D721Med (cell line): Measurements from ENCODE around the gene SCYL1.

Experiments
- DNase-seq: peaks from one replicate; pipeline ENCODE4 v3.0.0; 2011; ENCODE audit warnings: low spot score; ENCODE audit not compliant: insufficient read length
- FAIRE-seq: peaks from 2 replicates; lab custom pipeline; 2011; peaks lifted over from hg19 to GRCh38; lab: Jason Lieb, UNC
- CTCF ChIP-seq: IDR thresholded peaks from 2 replicates; pipeline ENCODE4 v1.5.1; 2012; ENCODE audit warnings: mild to moderate bottlenecking, control low read depth; ENCODE audit not compliant: insufficient read depth; ENCODE audit errors: missing control alignments

SCYL1 gene

GRCh38 chr11:65526744-65527143 lies 1.9 kb downstream of the SCYL1 start:
- DNase-seq (no peak), FAIRE-seq (no peak)
- no peak for TF ChIP-seq CTCF

- FAIRE-seq, result no peak
These were observed 4.0 kb downstream of the SCYL1 start for GRCh38 chr11:65528819-65529350.

GRCh38 chr11:65529475-65530156 lies 4.7 kb downstream of the SCYL1 start:
- FAIRE-seq, result no peak
- TF ChIP-seq CTCF, result no peak

More at GRCh38 chr11:65528819-65529350, 4.0 kb downstream of the SCYL1 start:
- TF ChIP-seq CTCF, result no peak
- peak; percentile 6 for DNase-seq

GRCh38 chr11:65530157-65530496 lies 5.2 kb downstream of the SCYL1 start:
- DNase-seq, result peak; percentile 11
- TF ChIP-seq CTCF, result no peak
- no peak for FAIRE-seq

More at GRCh38 chr11:65529475-65530156, 4.7 kb downstream of the SCYL1 start:
- DNase-seq, result peak; percentile 6

- FAIRE-seq, result no peak
- no peak for TF ChIP-seq CTCF
- no peak for DNase-seq
These were observed 7.6 kb downstream of the SCYL1 start for GRCh38 chr11:65532388-65533064.

- TF ChIP-seq CTCF, result no peak
- DNase-seq (no peak), FAIRE-seq (no peak)
These were observed 10.2 kb downstream of the SCYL1 start for GRCh38 chr11:65535102-65535501.
